GM21529 (cell line): ENCODE data around the gene TM9SF1.

Experiments
- ATAC-seq: cut with Tn5 transposase; IDR thresholded peaks from one replicate; pipeline ENCODE4 v1.9.1; 2021; ENCODE audit not compliant: unreplicated experiment

TM9SF1 gene, protein sequence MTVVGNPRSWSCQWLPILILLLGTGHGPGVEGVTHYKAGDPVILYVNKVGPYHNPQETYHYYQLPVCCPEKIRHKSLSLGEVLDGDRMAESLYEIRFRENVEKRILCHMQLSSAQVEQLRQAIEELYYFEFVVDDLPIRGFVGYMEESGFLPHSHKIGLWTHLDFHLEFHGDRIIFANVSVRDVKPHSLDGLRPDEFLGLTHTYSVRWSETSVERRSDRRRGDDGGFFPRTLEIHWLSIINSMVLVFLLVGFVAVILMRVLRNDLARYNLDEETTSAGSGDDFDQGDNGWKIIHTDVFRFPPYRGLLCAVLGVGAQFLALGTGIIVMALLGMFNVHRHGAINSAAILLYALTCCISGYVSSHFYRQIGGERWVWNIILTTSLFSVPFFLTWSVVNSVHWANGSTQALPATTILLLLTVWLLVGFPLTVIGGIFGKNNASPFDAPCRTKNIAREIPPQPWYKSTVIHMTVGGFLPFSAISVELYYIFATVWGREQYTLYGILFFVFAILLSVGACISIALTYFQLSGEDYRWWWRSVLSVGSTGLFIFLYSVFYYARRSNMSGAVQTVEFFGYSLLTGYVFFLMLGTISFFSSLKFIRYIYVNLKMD

DNA sequence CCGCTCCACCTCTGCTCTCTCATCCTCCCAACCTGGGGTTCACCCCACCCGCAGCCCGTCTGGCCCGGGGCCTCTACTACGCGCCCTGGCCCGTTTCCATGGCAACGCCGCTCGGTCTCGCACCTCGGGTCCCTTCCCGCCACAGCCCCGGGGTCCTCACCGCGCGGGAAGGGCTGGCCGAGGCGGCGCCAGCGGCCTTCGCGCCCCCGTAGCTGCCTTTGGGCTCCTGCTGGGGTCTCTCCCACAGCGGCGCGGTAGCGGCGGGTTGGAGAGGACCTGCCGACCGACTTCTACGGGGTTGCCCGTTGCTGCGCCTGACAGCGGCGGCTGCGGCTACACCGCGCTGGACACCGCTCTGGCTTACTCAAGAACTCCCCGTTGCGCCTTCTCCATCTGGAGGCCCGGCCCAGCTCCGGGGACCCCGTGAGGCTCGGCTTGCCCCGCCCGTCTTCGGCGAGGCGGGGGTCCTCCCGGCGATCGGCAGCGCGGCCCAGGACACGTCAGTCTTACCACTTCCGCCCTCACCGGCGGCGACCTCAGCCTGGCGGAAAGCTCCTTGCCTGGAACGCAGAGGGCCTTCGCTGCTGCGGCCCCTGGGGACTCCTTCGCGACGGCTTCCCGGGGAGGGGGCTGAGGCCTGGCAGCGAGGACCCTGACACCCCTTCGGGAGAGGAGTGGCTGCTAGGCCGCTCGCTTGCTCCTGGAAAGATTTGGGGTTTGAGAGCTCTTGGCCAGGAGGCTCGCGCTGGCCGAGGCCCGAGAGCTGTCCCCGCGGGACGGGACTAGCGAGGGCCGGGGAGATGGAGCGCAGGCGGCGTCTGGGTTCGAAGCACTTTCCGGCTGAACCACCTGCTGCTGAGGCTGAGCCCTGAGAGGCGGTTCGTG, at the start of gene TM9SF1:
TM9SF1 (minus strand) TSS at position 256 of the 885 bp plus-strand sequence. CDS start 422 bp downstream, outside the sequence.
- peak; percentile 83 for ATAC-seq

DNA sequence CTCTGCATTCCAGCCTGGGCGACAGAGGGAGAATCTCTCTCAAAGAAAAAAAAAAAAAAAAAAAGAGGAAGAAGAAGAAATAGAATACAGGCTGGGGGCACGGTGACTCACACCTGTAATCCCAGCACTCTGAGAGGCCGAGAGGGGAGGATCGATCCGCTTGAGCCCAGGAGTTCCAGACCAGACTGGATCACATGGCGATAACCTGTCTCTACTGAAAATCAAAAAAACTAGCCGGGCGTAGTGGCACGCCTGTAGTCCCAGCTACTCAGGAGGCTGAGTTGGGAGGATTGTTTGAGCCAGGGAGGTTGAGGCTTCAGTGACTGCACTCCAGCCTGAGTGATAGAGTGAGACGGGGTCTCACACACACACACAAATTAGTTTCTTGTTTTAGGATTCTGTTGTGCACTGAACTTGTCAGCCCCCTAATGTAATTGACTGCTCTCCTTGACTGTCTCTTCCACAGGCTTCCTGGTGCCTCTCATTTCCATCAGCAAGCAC, 48.1 kb upstream of the TM9SF1 start:
- no peak for ATAC-seq

DNA sequence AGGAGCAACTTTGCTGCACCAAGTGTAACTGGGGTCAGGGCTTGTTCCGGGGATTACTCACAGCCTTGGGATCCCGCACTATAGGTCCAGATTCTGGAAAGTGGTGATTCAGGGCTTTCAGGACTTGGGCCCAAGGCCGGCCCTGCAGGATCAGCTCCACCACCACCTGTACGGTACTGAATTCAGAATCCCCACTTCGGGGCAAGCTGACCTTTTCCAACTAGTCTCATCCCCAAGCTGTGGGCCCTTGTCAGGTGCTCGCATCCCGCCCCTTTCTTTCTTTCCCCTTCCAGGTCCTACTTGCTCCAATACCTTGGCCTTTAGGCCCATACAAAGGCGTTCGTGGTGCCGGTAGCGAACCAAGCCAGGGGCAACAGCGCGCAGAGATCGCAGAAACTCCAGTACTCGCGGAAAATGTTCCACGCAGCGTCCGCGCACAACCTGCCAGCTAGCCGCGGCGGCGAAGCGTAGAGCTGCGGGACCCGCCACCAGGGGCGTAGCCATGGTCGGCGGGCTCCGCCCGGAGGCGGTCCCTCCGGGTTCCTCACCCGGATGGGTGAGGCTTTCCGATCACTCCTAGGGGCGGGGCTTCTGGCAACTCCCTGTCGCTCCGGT, 46.7 kb upstream of the TM9SF1 start:
- ATAC-seq, result peak; percentile 76

DNA sequence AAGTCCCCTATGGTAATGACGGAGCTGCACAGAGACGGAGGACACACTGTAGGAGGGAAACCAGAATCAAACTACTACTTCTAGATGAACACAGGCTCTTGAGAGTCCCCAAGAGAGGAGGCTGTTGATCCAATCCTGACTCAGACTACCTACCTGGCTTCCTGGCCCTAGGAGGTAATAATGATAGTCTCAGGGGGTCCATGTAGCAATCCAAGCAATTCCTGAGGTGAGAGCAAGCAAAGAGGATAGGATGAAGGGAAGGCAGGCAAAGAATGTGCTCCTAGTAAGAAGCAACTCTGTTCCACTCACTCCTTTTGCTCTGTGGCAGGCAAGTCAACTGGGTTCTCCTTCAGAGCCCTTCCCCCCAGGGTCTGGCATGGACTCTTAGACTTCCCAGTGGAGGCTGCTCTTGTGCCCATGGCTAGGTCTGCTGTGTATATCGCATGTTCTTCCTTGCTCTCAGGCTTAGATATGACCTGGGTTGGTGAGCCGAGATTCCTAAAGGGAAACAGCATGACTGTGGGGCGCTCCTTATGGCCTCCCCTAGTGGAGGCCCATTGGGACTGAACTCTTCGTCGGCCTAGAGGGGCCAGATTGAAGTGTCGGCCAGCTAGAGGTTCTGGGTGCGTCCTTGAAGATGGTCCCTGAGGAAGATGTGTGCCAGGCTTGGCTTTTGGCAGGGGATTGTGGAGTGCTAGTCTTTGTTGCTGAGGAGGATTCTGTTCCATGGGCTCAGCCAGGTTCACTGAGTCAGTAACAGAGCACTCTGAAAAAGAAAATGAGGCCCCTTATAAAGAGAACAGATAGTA, 45.1 kb upstream of the TM9SF1 start:
- ATAC-seq, result no peak

GRCh38 chr14:24238527-24239037, 43.3 kb upstream of the TM9SF1 start:
- no peak for ATAC-seq

- ATAC-seq, result no peak
Observed at GRCh38 chr14:24238123-24238522, 42.9 kb upstream of the TM9SF1 start.

GRCh38 chr14:24237463-24237955, 42.3 kb upstream of the TM9SF1 start:
- ATAC-seq, result no peak

GRCh38 chr14:24236689-24237462, 41.6 kb upstream of the TM9SF1 start:
- ATAC-seq, result no peak

- ATAC-seq, result no peak
Observed at GRCh38 chr14:24235804-24236688, 40.8 kb upstream of the TM9SF1 start.

DNA sequence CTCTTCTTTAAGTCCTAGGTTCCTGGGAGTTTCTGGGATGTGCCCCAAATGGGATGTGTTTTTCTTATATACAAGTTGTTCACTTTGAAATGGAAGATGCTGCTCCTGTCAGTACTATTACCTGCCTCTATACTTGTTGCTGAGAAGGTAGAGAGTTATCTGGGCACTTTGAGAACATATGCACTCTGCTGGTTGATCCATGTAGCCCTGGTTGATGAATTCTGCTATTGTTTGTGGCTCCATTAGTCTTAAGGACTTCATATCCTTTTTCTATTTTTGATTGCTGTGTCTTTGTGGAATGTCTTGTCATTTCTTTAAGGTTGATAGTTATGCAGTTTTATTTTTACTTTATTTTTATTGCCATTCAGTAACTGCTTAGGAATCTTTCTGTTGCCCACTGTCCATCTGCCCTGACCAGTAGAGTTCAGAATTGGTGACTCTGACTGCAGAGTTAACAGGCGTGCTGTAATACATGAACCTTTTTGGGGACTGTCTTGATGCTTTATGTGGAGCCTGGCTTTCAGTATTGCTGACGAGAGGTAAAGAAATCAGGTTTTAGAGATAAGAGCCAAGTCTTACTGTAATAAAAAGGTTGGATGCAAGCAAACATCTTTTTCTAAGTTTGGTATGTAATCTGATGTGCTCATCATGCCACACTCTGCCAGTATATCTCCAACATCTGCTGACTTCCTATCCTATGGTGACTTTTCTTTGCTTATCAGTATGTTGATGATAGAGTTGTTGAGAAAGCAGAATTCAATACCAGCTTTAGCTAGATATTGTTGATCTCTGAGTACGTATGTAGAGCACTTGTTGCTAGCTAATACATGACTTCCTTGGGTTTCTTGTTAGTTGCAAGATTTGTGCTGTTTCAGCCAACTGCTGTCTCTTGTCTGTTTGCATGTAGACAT, 39.1 kb upstream of the TM9SF1 start:
- no peak for ATAC-seq

GRCh38 chr14:24233538-24233866, 38.3 kb upstream of the TM9SF1 start:
- no peak for ATAC-seq

DNA sequence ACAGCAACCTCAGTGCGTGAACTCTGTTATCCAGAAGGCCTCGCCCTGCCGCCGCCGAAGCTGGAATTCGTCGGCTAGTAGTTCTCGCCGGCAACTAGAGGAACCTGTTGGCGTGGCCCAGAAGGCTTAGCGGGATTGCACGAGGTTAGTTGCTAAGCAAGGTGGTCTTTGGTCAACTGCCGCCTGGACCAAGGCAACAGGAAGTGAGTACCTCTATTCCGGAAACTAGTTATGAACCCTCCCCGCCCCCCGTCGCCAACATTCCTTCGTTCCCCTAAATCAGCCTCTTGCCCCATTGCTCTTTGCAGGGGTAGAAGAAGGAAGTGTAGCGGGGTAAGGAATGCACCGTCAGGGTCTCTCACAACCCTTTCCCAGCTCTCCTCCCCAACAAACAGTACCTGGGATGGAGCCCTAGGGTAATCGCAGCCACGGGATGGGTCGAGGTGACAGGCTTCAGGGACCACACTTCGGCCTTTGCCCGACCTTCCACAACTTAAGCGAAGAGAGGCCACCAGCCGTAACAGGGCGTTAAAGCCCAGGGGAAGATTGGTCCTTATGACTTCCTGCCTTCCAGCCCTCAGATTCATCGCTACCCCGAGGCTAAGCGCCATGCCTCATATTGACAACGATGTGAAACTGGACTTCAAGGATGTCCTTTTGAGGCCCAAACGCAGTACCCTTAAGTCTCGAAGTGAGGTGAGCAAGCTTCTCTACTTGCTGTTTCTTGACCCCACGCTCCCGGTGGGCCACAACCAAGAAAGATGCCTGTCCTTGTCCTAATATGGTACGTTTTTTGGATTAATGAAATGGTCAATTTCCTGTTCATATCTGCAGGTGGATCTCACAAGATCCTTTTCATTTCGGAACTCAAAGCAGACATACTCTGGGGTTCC, 37.6 kb upstream of the TM9SF1 start, which contains the start of gene GMPR2:
GMPR2 (plus strand) TSS at position 285 of the 893 bp plus-strand sequence; CDS start at position 610, 325 bp downstream.
- peak; percentile 65 for ATAC-seq

- peak; percentile 78 for ATAC-seq
Observed at GRCh38 chr14:24232121-24232644, 36.9 kb upstream of the TM9SF1 start, which contains the start of gene NEDD8. TSS of gene NEDD8 (minus strand) at chr14:24232367. CDS start at chr14:24232267, 100 bp downstream.

- peak; percentile 6 for ATAC-seq
Observed at GRCh38 chr14:24231263-24232120, 36.3 kb upstream of the TM9SF1 start.
